Measurements from ENCODE around the gene ATP11A. TPM values are rescaled to one million over a fixed set of nuclear protein-coding genes. Genes with fewer than 3 reads are reported as not detected.

Gene ATP11A
- total and polyA plus RNA-seq, 8 donors: 9.3 to 51.0 (median 30.5) TPM

DNA sequence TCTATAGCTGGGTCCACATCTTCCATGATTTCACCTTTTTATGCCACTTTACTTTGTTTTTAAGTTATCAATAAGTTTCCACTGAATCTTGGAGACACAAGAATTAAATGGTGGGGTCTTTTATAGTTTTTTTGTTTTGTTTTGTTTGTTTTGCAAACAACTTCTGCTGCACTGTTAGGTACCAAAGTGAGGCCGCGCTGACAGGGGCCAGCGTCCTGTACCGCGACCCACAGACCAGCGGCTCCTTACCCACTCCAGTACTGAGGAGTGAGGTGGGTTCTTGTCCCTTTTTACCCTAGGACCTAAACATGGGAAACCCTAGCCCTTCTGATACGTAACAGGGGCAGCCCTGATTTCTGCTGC is 203.3 kb downstream of the ATP11A start:
- no peaks in the 10 kb centered on the region for H3K9me3 ChIP-seq
- peak; percentile 0 to 2 (median 1) for ATAC-seq
- H3K4me1 ChIP-seq: peaks cover 0 to 14% (median 6%) of the 10 kb centered on the region in 3 donors
- TF ChIP-seq, protein P1, sequence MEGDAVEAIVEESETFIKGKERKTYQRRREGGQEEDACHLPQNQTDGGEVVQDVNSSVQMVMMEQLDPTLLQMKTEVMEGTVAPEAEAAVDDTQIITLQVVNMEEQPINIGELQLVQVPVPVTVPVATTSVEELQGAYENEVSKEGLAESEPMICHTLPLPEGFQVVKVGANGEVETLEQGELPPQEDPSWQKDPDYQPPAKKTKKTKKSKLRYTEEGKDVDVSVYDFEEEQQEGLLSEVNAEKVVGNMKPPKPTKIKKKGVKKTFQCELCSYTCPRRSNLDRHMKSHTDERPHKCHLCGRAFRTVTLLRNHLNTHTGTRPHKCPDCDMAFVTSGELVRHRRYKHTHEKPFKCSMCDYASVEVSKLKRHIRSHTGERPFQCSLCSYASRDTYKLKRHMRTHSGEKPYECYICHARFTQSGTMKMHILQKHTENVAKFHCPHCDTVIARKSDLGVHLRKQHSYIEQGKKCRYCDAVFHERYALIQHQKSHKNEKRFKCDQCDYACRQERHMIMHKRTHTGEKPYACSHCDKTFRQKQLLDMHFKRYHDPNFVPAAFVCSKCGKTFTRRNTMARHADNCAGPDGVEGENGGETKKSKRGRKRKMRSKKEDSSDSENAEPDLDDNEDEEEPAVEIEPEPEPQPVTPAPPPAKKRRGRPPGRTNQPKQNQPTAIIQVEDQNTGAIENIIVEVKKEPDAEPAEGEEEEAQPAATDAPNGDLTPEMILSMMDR (IDR thresholded peaks at IDR 0.05): no peak
- FAIRE-seq: no peak
- 22 to 44% methylated on average over 7 of the region's 7 CpGs for WGBS, 2 donors
- peak overlapping the region in 2 of 4 donors; percentile 44 to 61 for H3K4me3 ChIP-seq
- no peaks in the 10 kb centered on the region for H3K27me3 ChIP-seq
- intact Hi-C loops (cut with DNase I): no loop called here
- DNase-seq: peak in 1 of 6 donors; percentile 31
- H3K36me3 ChIP-seq: no peaks in the 10 kb centered on the region
- H3K27ac ChIP-seq: peak overlapping the region; percentile 74 to 88 (median 81)

DNA sequence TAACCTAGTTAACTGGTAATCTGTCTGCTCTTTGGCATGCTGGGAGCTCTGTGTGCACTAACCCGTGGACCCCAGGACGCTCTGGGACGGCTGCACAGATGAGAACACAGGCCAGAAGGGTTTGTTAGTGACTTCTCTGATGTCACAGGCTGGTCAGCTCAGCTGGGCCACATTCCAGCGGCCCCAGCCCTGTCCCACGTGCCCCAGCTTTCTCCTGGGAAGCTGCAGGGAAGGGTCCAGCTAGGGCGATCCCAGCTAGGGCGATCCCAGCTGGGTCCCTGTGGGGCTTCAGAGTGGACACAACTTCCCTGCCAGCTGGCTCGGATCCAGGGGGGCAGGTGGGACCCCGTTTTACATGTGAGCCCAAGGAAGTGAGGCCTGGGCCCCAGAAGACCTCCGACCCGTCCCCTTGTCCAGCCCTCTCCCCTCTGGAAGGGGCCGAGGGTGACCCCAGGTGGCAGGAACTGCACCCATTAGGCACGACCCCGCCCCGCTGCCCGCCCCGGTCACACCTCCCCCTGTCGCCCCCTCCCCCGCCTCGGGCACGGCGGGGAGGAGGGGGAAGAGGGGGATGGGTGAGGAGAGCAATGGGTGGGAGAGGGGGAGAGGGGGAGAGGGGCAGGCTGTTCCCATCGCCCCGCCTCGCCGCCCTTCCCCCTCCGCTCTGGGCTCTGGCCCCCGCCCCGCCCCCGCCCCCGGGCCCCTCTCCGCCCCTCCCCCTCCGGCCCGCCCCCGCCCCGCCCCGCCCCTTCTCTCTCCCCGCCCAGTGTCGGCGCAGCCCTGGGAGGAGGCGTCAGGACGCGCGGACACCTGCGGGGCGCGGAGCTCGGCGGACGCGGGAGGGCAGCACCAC is 204.0 kb downstream of the ATP11A start:
- Histone ChIP-seq H3K4me3 (peak overlapping the region; percentile 36 to 61 (median 43)), H3K27ac (peak overlapping the region; percentile 74 to 88 (median 81)), H3K36me3 (no peaks in the 10 kb centered on the region), H3K4me1 (peaks cover 0 to 14% (median 6%) of the 10 kb centered on the region in 3 donors), H3K9me3 (no peaks in the 10 kb centered on the region), H3K27me3 (no peaks in the 10 kb centered on the region)
- DNase-seq (peak; percentile 71 to 90 (median 77)), FAIRE-seq (no peak), ATAC-seq (peak; percentile 70 to 81 (median 73))
- TF ChIP-seq, protein P1 (IDR thresholded peaks at IDR 0.05): no peak
- intact Hi-C loops (cut with DNase I): no loop called here
- 5 to 6% methylated on average over 12 to 28 of the region's 51 CpGs for WGBS, 2 donors

DNA sequence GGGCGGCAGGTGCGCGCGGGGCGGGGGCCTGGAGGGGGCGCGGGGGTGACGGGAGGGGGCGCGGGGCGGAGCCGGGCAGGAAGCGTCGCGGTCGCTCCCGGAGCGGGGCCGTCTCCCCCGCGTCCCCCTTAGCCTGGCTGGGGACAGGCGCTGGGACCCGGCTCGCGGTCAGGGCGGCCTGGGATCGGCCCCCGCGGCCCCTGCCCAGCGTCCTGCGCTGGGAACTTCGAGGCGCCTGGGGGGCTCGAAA is 204.5 kb downstream of the ATP11A start:
- Histone ChIP-seq H3K27ac (peak overlapping the region; percentile 49 to 88 (median 67)), H3K4me1 (peaks cover 0 to 14% (median 6%) of the 10 kb centered on the region in 3 donors), H3K9me3 (no peaks in the 10 kb centered on the region), H3K36me3 (no peaks in the 10 kb centered on the region), H3K27me3 (no peaks in the 10 kb centered on the region), H3K4me3 (peak overlapping the region; percentile 36 to 61 (median 43))
- TF ChIP-seq, protein P1 (IDR thresholded peaks at IDR 0.05): no peak
- intact Hi-C loops (cut with DNase I): no loop called here
- DNase-seq: no peak
- no peak for FAIRE-seq
- WGBS, 2 donors: 0 to 1% methylated on average over 6 to 33 of the region's 34 CpGs
- no peak for ATAC-seq

DNA sequence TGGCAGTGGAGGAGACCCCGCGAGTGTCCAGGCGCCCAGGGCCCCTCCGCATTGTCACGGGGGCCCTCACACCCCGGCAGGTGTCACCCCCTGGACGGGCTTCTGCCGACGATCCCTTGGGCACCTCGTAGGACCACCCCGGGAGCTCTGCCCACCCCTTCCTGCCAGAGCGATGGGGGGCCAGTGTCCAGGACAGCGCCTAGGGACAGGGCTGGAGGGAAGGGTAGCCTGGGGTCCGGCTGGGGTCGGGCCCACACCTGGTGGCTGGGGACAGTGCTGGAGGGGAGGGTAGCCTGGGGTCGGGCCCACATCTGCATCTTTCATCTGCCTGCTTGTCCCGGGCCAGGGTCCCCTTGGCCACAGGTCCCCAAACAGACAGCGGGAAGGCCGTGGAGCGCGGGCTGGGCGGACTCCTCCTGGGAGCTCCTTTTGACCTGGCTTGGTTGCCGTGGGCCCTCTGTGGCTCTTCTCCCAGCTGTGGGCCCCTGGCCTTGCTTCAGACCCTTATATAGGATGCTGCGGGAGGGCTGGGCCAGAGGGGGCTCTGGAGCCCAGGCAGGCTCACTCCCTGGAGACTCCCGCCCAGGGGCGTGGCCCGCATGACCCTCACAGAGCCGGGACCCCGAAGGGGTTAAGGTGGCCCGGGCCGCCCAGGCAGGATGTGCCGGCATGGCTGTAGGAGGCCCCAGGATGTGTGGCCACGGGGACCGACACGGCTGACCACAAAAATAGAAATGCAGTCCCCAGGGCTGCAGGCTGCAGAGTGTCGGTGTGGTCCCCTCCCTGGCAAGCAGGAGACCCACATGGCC is 205.0 kb downstream of the ATP11A start:
- H3K36me3 ChIP-seq: no peaks in the 10 kb centered on the region
- 17 to 19% methylated on average over 32 to 36 of the region's 36 CpGs for WGBS, 2 donors
- no peaks in the 10 kb centered on the region for H3K9me3 ChIP-seq
- H3K4me3 ChIP-seq: peak overlapping the region; percentile 36 to 61 (median 43)
- ATAC-seq (peak in 2 of 4 donors; percentile 5 to 13), FAIRE-seq (no peak), DNase-seq (peak in 3 of 6 donors; percentile 59 to 86 (median 70))
- H3K27ac ChIP-seq: peak overlapping the region; percentile 49 to 88 (median 67)
- peaks cover 0 to 14% (median 6%) of the 10 kb centered on the region in 3 donors for H3K4me1 ChIP-seq
- no peaks in the 10 kb centered on the region for H3K27me3 ChIP-seq
- intact Hi-C loops (cut with DNase I): no loop called here
- TF ChIP-seq, protein P1 (IDR thresholded peaks at IDR 0.05): no peak

All from pancreas (tissue), 10 donors.